Body of pancreas (tissue), 4 donors: Measurements from ENCODE around the gene GSDMA. TPM values are rescaled to one million over a fixed set of nuclear protein-coding genes. Genes with fewer than 3 reads are reported as not detected.

Experiments
- ATAC-seq: fragments of 150-250 bp; one replicate; pipeline ENCODE4 v1.9.1; 2016
- DNase-seq, 4 donors: peaks; one replicate each; pipeline ENCODE4 v3.0.0-alpha.2; 2019
- H3K27ac ChIP-seq, 4 donors: fragments of 200-600 bp; sonication (generic); 1 replicate in 3 of 4; 2 replicates in 1 of 4; pipeline versions ENCODE4 v1.5.1 to v1.6.1; 2016 to 2019; ENCODE audit warnings: mild to moderate bottlenecking in 1 of 4, mixed read lengths in 1 of 4, moderate library complexity in 1 of 4
- H3K27me3 ChIP-seq, 2 donors: fragments of 200-600 bp; sonication (generic); one replicate each; pipeline ENCODE4 v1.6.0; 2016; ENCODE audit warnings: mild to moderate bottlenecking in 1 of 2
- H3K36me3 ChIP-seq, 2 donors: fragments of 200-600 bp; sonication (generic); replicated peaks in 1 of 2; 2 replicates each; pipeline ENCODE4 v1.5.1; 2016; ENCODE audit warnings: low read depth in 2 of 2; ENCODE audit not compliant: insufficient read depth in 1 of 2
- H3K4me1 ChIP-seq: fragments of 200-600 bp; sonication (generic); one replicate; pipeline ENCODE4 v1.6.0; 2016
- H3K4me3 ChIP-seq, 2 donors: fragments of 200-600 bp; sonication (generic); 1 replicate in 1 of 2; 2 replicates in 1 of 2; pipeline ENCODE4 v1.5.1; 2016 to 2019
- H3K9me3 ChIP-seq, 3 donors: fragments of 200-600 bp; sonication (generic); 1 replicate in 2 of 3; 2 replicates in 1 of 3; pipeline ENCODE4 v1.5.1; 2016
- POLR2A ChIP-seq, 3 donors: fragments of 450-650 bp; IDR thresholded peaks; one replicate each; pipeline ENCODE4 v1.6.1; 2016; ENCODE audit warnings: antibody characterized with exemption in 3 of 3, mild to moderate bottlenecking in 2 of 3
- WGBS, 2 donors: methylation state at CpG; one replicate each; pipeline ENCODE4 v1.1.5; 2017; 5-methylcytosine and 5-hydroxymethylcytosine counted together
- intact Hi-C: fragments of 100-400 bp; cut with DNase I; formaldehyde crosslinking; loops from one replicate; pipeline ENCODE4 v1.15.1; 2023
- total RNA-seq, 2 donors: library from RNA; depleted of rRNA; stranded (reverse); fragments of >200 nt; gene quantifications; one replicate each; pipeline ENCODE4 v1.1.0, GENCODE V29; 2016
- TF ChIP-seq, protein P1 (sequence below), 7 experiments: fragments of 450-650 bp in 4 of 7; fragments of 200-600 bp in 3 of 7; sonication (generic) in 3 of 7; IDR thresholded peaks; one replicate each; pipeline ENCODE4 v1.5.1; 2016 to 2019; ENCODE audit warnings: antibody characterized with exemption in 7 of 7

The GSDMA gene
- total RNA-seq, 2 donors from 2014 or later, result 3.4 TPM; not detected in 1

GRCh38 chr17:40018211-40019121 is 55.7 kb downstream of the GSDMA start:
- peaks cover 0 to 11% of the 10 kb centered on the region in 2 donors for H3K36me3 ChIP-seq
- WGBS, 2 donors, result 65 to 72% methylated on average over 6 to 15 of the region's 15 CpGs
- peaks cover 25% of the 10 kb centered on the region for H3K4me1 ChIP-seq
- H3K4me3 ChIP-seq, result no peak overlapping the region
- H3K27ac ChIP-seq, result peak overlapping the region in 1 of 4 donors; percentile 29
- TF ChIP-seq POLR2A (IDR thresholded peaks at IDR 0.05), result no peak
- TF ChIP-seq, protein P1, sequence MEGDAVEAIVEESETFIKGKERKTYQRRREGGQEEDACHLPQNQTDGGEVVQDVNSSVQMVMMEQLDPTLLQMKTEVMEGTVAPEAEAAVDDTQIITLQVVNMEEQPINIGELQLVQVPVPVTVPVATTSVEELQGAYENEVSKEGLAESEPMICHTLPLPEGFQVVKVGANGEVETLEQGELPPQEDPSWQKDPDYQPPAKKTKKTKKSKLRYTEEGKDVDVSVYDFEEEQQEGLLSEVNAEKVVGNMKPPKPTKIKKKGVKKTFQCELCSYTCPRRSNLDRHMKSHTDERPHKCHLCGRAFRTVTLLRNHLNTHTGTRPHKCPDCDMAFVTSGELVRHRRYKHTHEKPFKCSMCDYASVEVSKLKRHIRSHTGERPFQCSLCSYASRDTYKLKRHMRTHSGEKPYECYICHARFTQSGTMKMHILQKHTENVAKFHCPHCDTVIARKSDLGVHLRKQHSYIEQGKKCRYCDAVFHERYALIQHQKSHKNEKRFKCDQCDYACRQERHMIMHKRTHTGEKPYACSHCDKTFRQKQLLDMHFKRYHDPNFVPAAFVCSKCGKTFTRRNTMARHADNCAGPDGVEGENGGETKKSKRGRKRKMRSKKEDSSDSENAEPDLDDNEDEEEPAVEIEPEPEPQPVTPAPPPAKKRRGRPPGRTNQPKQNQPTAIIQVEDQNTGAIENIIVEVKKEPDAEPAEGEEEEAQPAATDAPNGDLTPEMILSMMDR (IDR thresholded peaks at IDR 0.05), result no peak
- intact Hi-C loops, result loop anchor here (10.0 kb wide), 2 partner anchors 146 to 276 kb away; no protein-coding TSS in a partner anchor
- no peaks in the 10 kb centered on the region for H3K27me3 ChIP-seq
- ATAC-seq (no peak), DNase-seq (peak in 1 of 4 donors; percentile 28)
- H3K9me3 ChIP-seq, result no peaks in the 10 kb centered on the region

GRCh38 chr17:40019140-40019991 is 56.6 kb downstream of the GSDMA start:
- intact Hi-C loops, result loop anchor here (10.0 kb wide), 2 partner anchors 145 to 275 kb away; no protein-coding TSS in a partner anchor
- H3K27ac ChIP-seq, result no peak overlapping the region
- ATAC-seq (no peak), DNase-seq (peak in 1 of 4 donors; percentile 31)
- peaks cover 25% of the 10 kb centered on the region for H3K4me1 ChIP-seq
- TF ChIP-seq, protein P1 (IDR thresholded peaks at IDR 0.05), result no peak
- no peak for TF ChIP-seq POLR2A (IDR thresholded peaks at IDR 0.05)
- no peaks in the 10 kb centered on the region for H3K9me3 ChIP-seq
- H3K27me3 ChIP-seq, result no peaks in the 10 kb centered on the region
- WGBS, 2 donors, result 85 to 88% methylated on average over 14 to 23 of the region's 24 CpGs
- H3K4me3 ChIP-seq, result no peak overlapping the region
- H3K36me3 ChIP-seq, result peaks cover 0 to 11% of the 10 kb centered on the region in 2 donors

- intact Hi-C loops, result no loop called here
- no peak overlapping the region for H3K27ac ChIP-seq
- H3K4me1 ChIP-seq, result peaks cover 17% of the 10 kb centered on the region
- no peaks in the 10 kb centered on the region for H3K9me3 ChIP-seq
- no peaks in the 10 kb centered on the region for H3K27me3 ChIP-seq
- H3K36me3 ChIP-seq, result peaks cover 0 to 14% of the 10 kb centered on the region in 2 donors
- TF ChIP-seq POLR2A (IDR thresholded peaks at IDR 0.05), result no peak
- TF ChIP-seq, protein P1 (IDR thresholded peaks at IDR 0.05), result no peak
- no peak for ATAC-seq
- H3K4me3 ChIP-seq, result no peak overlapping the region
- DNase-seq, result no peak
- WGBS, 2 donors, result 92 to 94% methylated on average over 13 of the region's 13 CpGs
Observed at GRCh38 chr17:40020146-40020545, 57.3 kb downstream of the GSDMA start.

DNA sequence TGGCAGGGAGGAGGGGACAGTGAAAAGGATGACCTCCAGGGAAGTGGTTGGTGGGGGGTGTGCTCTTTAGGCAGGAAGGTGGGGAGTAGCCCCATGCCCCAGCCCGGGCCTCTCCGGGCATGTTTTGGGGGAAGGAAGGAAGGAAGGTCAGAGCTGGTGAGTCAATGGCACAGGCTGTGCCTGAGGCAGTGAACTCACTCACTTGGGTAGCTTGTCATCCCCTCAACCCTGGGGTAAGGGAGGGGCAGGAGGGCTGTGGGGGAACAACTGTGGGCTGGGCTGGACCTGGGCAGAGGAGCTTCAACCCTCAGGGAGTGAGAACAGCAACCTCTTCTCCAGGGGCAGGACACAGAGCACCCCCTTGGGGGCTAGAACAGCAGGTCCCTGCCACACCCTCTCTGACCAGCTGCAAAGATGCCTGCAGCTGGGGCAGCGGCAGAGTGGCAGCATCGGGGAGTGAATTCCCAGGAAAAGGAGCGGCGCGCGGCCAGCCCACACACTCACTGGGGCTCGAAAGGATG is 58.7 kb downstream of the GSDMA start:
- TF ChIP-seq, protein P1 (IDR thresholded peaks at IDR 0.05), result no peak
- TF ChIP-seq POLR2A (IDR thresholded peaks at IDR 0.05), result no peak
- WGBS, 2 donors, result 75 to 94% methylated on average over 4 to 9 of the region's 9 CpGs
- Histone ChIP-seq H3K36me3 (peaks cover 0 to 20% of the 10 kb centered on the region in 2 donors), H3K4me1 (peaks cover 15% of the 10 kb centered on the region), H3K27ac (no peak overlapping the region), H3K4me3 (no peak overlapping the region), H3K27me3 (no peaks in the 10 kb centered on the region), H3K9me3 (no peaks in the 10 kb centered on the region)
- no peak for ATAC-seq
- intact Hi-C loops, result no loop called here
- no peak for DNase-seq
